Endothelial cell of umbilical vein (primary cell): ENCODE results near the gene DEDD.

Source experiments
- EZH2 ChIP-seq: IDR thresholded peaks from 2 replicates; pipeline ENCODE4 v1.6.1; 2012; ENCODE audit warnings: borderline replicate concordance, low read depth, mild to moderate bottlenecking, moderate library complexity, low read length, inconsistent platforms; ENCODE audit not compliant: severe bottlenecking
- FOS ChIP-seq: IDR thresholded peaks from 2 replicates; pipeline ENCODE4 v1.6.1; 2011; ENCODE audit warnings: mild to moderate bottlenecking, low read length, moderate library complexity, borderline replicate concordance; ENCODE audit not compliant: insufficient read depth
- GATA2 ChIP-seq: IDR thresholded peaks from 2 replicates; pipeline ENCODE4 v1.7.0; 2011; ENCODE audit warnings: low read depth, mild to moderate bottlenecking, moderate library complexity, mixed read lengths, low read length; ENCODE audit not compliant: insufficient read length, insufficient read depth
- JUN ChIP-seq: IDR thresholded peaks from 2 replicates; pipeline ENCODE4 v1.6.1; 2011; ENCODE audit warnings: borderline replicate concordance, low read depth; ENCODE audit not compliant: insufficient read length, insufficient read depth
- MYC ChIP-seq: IDR thresholded peaks from one replicate; pipeline ENCODE4 v1.6.1; 2011; ENCODE audit warnings: mild to moderate bottlenecking, low read depth, low read length
- POLR2A ChIP-seq: IDR thresholded peaks from 2 replicates; pipeline ENCODE4 v1.6.1; 2012; ENCODE audit warnings: low read depth, mild to moderate bottlenecking, control low read depth, low read length
- POLR2AphosphoS5 ChIP-seq: IDR thresholded peaks from 2 replicates; pipeline ENCODE4 v1.6.1; 2012; ENCODE audit warnings: low read depth, mild to moderate bottlenecking, control low read depth, low read length, moderate library complexity; ENCODE audit not compliant: insufficient read depth
- TF ChIP-seq, protein P1 (sequence below), 2 donors: IDR thresholded peaks; 1 replicate in 1 of 2; 2 replicates in 1 of 2; pipeline ENCODE4 v1.5.1; 2011; ENCODE audit warnings: low read length in 2 of 2, mild to moderate bottlenecking in 2 of 2, moderate library complexity in 2 of 2, control low read depth in 1 of 2, inconsistent platforms in 1 of 2, low read depth in 1 of 2; ENCODE audit not compliant: insufficient read depth in 1 of 2; ENCODE audit errors: extremely low read depth in 1 of 2
- TF ChIP-seq, protein P2 (sequence below): IDR thresholded peaks from 2 replicates; pipeline ENCODE4 v1.6.1; 2011; ENCODE audit not compliant: insufficient read depth, insufficient read length

GRCh38 chr1:161166669-161167548 lies 34.4 kb upstream of the DEDD start:
- TF ChIP-seq EZH2 (no peak), POLR2AphosphoS5 (no peak), POLR2A (no peak), FOS (no peak), MYC (no peak), GATA2 (no peak), JUN (no peak)
- TF ChIP-seq, protein P1, sequence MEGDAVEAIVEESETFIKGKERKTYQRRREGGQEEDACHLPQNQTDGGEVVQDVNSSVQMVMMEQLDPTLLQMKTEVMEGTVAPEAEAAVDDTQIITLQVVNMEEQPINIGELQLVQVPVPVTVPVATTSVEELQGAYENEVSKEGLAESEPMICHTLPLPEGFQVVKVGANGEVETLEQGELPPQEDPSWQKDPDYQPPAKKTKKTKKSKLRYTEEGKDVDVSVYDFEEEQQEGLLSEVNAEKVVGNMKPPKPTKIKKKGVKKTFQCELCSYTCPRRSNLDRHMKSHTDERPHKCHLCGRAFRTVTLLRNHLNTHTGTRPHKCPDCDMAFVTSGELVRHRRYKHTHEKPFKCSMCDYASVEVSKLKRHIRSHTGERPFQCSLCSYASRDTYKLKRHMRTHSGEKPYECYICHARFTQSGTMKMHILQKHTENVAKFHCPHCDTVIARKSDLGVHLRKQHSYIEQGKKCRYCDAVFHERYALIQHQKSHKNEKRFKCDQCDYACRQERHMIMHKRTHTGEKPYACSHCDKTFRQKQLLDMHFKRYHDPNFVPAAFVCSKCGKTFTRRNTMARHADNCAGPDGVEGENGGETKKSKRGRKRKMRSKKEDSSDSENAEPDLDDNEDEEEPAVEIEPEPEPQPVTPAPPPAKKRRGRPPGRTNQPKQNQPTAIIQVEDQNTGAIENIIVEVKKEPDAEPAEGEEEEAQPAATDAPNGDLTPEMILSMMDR (IDR thresholded peaks at IDR 0.05; ENCODE audit: extremely low read depth in 1 of 2, insufficient read depth in 1 of 2, low read depth in 1 of 2, low read length in 2 of 2): no peak
- TF ChIP-seq, protein P2, sequence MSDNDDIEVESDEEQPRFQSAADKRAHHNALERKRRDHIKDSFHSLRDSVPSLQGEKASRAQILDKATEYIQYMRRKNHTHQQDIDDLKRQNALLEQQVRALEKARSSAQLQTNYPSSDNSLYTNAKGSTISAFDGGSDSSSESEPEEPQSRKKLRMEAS: no peak
